PC-9 (cell line): ENCODE results near the gene LTBP3.

Experiments
- CTCF ChIP-seq: fragments of 200-600 bp; sonication (generic); conservative IDR thresholded peaks from 2 replicates; pipeline ENCODE4 v1.6.1; 2017; ENCODE audit warnings: mixed run types, antibody characterized with exemption, mild to moderate bottlenecking, moderate library complexity
- EZH2 ChIP-seq: fragments of 200-600 bp; sonication (generic); IDR thresholded peaks from 2 replicates; pipeline ENCODE4 v1.8.0; 2017; ENCODE audit warnings: antibody characterized with exemption, low read depth

DNA sequence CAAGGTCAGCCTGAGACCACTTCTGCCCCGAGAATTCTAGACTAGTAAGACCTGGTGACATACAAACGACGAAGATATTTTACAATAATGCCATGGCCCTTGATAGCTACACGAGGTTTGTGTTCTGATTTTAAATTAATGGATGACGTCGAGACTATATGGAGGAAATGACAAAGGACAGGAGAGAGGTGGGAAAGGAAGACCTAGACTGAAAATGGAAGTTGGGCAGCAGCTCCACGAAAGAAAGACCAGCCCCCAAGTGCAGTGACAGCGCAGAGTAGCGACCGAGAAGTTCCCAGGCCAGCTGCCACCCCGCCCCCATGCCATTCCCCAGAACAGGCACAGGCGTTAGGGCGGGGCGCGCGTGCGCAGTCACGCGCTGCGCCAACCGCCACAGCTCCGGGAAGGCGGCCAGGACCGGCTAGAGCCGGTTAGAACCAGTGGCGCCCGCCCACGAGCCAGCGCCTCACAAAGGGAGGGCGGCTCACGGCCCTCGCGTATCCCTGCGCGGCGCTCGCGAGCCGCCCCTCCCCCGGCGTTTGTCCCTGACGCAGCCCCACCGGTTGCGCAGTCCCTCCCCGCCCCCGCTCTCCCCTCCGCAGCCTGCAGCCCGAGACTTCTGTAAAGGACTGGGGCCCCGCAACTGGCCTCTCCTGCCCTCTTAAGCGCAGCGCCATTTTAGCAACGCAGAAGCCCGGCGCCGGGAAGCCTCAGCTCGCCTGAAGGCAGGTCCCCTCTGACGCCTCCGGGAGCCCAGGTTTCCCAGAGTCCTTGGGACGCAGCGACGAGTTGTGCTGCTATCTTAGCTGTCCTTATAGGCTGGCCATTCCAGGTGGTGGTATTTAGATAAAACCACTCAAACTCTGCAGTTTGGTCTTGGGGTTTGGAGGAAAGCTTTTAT lies 60.8 kb downstream of the LTBP3 start:
- TF ChIP-seq CTCF (peak; percentile 13; the same call in 1 of the 2 replicates), EZH2 (no peak)
